GM23338 (cell line): ENCODE measurements around the gene ANKRD40. TPM values are rescaled to one million over a fixed set of nuclear protein-coding genes. Genes with fewer than 3 reads are reported as not detected.

Experiments used
- ATAC-seq: fragments of 200-7000 bp; cut with Tn5 transposase; 3 replicates; pipeline ENCODE4 v1.9.1; 2020
- DNase-seq: peaks from one replicate; pipeline ENCODE4 v3.0.0-alpha.2; 2015; ENCODE audit warnings: low spot score
- H2AFZ ChIP-seq: fragments of 200-600 bp; sonication (generic); 2 replicates; pipeline ENCODE4 v1.8.0; 2016; ENCODE audit warnings: antibody characterized with exemption, mild to moderate bottlenecking, moderate library complexity
- H3F3A ChIP-seq: fragments of 200-600 bp; sonication (generic); replicated peaks from 2 replicates; pipeline ENCODE4 v1.8.0; 2017; ENCODE audit warnings: antibody characterized with exemption, mixed run types, low read depth
- H3K27ac ChIP-seq: fragments of 200-600 bp; sonication (generic); 2 replicates; pipeline ENCODE4 v1.6.1; 2016; ENCODE audit warnings: low read depth
- H3K27me3 ChIP-seq: fragments of 200-600 bp; sonication (generic); 2 replicates; pipeline ENCODE4 v1.8.0; 2016; ENCODE audit warnings: mild to moderate bottlenecking, mixed run types, moderate library complexity; ENCODE audit not compliant: insufficient read depth
- H3K36me3 ChIP-seq: fragments of 200-600 bp; sonication (generic); 2 replicates; pipeline ENCODE4 v1.8.0; 2016; ENCODE audit warnings: mild to moderate bottlenecking; ENCODE audit not compliant: insufficient read depth
- H3K4me1 ChIP-seq: fragments of 200-600 bp; sonication (generic); 2 replicates; pipeline ENCODE4 v1.8.0; 2016; ENCODE audit warnings: mild to moderate bottlenecking, moderate library complexity; ENCODE audit not compliant: insufficient read depth
- H3K4me2 ChIP-seq: fragments of 200-600 bp; sonication (generic); 2 replicates; pipeline ENCODE4 v1.7.1; 2017; ENCODE audit warnings: mixed run types
- H3K4me3 ChIP-seq: fragments of 200-600 bp; sonication (generic); 2 replicates; pipeline ENCODE4 v1.6.1; 2016; ENCODE audit warnings: mixed run types
- H3K79me2 ChIP-seq: fragments of 200-600 bp; sonication (generic); replicated peaks from 2 replicates; pipeline ENCODE4 v1.8.0; 2017; ENCODE audit warnings: mild to moderate bottlenecking; ENCODE audit not compliant: insufficient read depth
- H3K9me2 ChIP-seq: fragments of 200-600 bp; sonication (generic); 2 replicates; pipeline ENCODE4 v1.8.0; 2017; ENCODE audit not compliant: insufficient read depth
- H4K20me1 ChIP-seq: fragments of 200-600 bp; sonication (generic); replicated peaks from 2 replicates; pipeline ENCODE4 v1.8.0; 2017; ENCODE audit warnings: mild to moderate bottlenecking; ENCODE audit not compliant: insufficient read depth
- H3K27ac Mint-ChIP-seq: 2 replicates; pipeline ENCODE4 v1.8.0; 2020; ENCODE audit warnings: inconsistent platforms, mild to moderate bottlenecking, moderate library complexity, mixed read lengths
- H3K27me3 Mint-ChIP-seq: 3 replicates; pipeline ENCODE4 v1.8.0; 2022; ENCODE audit warnings: low read depth, mild to moderate bottlenecking, moderate library complexity, mixed read lengths, inconsistent platforms; ENCODE audit not compliant: insufficient read depth, poor library complexity
- H3K36me3 Mint-ChIP-seq: 3 replicates; pipeline ENCODE4 v1.8.0; 2021; ENCODE audit warnings: low read depth, mild to moderate bottlenecking, inconsistent platforms, moderate library complexity, mixed read lengths
- H3K4me1 Mint-ChIP-seq: 3 replicates; pipeline ENCODE4 v1.8.0; 2020; ENCODE audit warnings: mild to moderate bottlenecking, inconsistent platforms, mixed read lengths
- H3K4me3 Mint-ChIP-seq: 3 replicates; pipeline ENCODE4 v1.8.0; 2021; ENCODE audit warnings: moderate library complexity, mild to moderate bottlenecking, inconsistent platforms, mixed read lengths
- H3K9me3 Mint-ChIP-seq: 3 replicates; pipeline ENCODE4 v1.8.0; 2020; ENCODE audit warnings: moderate library complexity, mild to moderate bottlenecking, inconsistent platforms, mixed read lengths
- CTCF ChIP-seq, 2 experiments: fragments of 200-600 bp in 1 of 2; sonication (generic) in 1 of 2; conservative IDR thresholded peaks; 2 replicates each; pipeline versions ENCODE4 v1.5.1 to v1.6.1; 2016 to 2017; ENCODE audit warnings: antibody characterized with exemption in 2 of 2, low read depth in 2 of 2, mild to moderate bottlenecking in 2 of 2, moderate library complexity in 1 of 2
- ETS1 ChIP-seq: IDR thresholded peaks from 2 replicates; pipeline ENCODE4 v1.6.1; 2016; ENCODE audit warnings: antibody characterized with exemption
- EZH2 ChIP-seq: fragments of 200-600 bp; sonication (generic); IDR thresholded peaks from one replicate; pipeline ENCODE4 v1.8.0; 2017; ENCODE audit warnings: antibody characterized with exemption, mild to moderate bottlenecking, low read depth; ENCODE audit not compliant: unreplicated experiment
- EZH2phosphoT487 ChIP-seq: fragments of 200-600 bp; sonication (generic); IDR thresholded peaks from one replicate; pipeline ENCODE4 v1.8.1; 2018; ENCODE audit warnings: antibody characterized with exemption; ENCODE audit not compliant: unreplicated experiment
- JUNB ChIP-seq: IDR thresholded peaks from one replicate; pipeline ENCODE4 v1.6.1; 2016; ENCODE audit warnings: antibody characterized with exemption; ENCODE audit not compliant: unreplicated experiment
- NANOG ChIP-seq: IDR thresholded peaks from 2 replicates; pipeline ENCODE4 v1.6.1; 2016; ENCODE audit warnings: antibody characterized with exemption, borderline replicate concordance
- POLR2AphosphoS5 ChIP-seq: IDR thresholded peaks from 2 replicates; pipeline ENCODE4 v1.6.1; 2016; ENCODE audit warnings: antibody characterized with exemption, low read depth
- REST ChIP-seq: IDR thresholded peaks from one replicate; pipeline ENCODE4 v1.6.1; 2018; ENCODE audit warnings: antibody characterized with exemption; ENCODE audit not compliant: unreplicated experiment
- ZNF114 ChIP-seq: fragments of 250-450 bp; sonication (Bioruptor Pico); IDR thresholded peaks from 2 replicates; pipeline ENCODE4 v1.5.0; 2020; ENCODE audit warnings: mild to moderate bottlenecking, moderate library complexity
- ZNF331 ChIP-seq: fragments of 250-450 bp; sonication (Bioruptor Pico); IDR thresholded peaks from 2 replicates; pipeline ENCODE4 v1.5.0; 2020; ENCODE audit warnings: low read depth, mild to moderate bottlenecking, moderate library complexity
- polyA plus RNA-seq: library from polyadenylated mRNA; unstranded; fragments of >200 nt; fragmentation: Nextera tagmentation; extraction: Ambion mirVana; gene quantifications from 2 replicates; pipeline ENCODE4 v1.2.1, GENCODE V29; 2016
- total RNA-seq: library from RNA; depleted of rRNA; stranded (reverse); fragments of >200 nt; shearing (Covaris generic); gene quantifications from 2 replicates; pipeline ENCODE4 v1.2.3, GENCODE V29; 2014

The ANKRD40 gene
- total and polyA plus RNA-seq, 2 experiments from 2014 or later: 19.0 to 42.1 TPM

GRCh38 chr17:50690887-50691549 is 16.7 kb downstream of the ANKRD40 start (continued):
- no peak for TF ChIP-seq ETS1
- no peak for TF ChIP-seq ZNF114 (CRISPR knock-in tag)
- TF ChIP-seq ZNF331: no peak
- TF ChIP-seq CTCF (conservative IDR thresholded peaks at IDR 0.05; ENCODE audit: low read depth in 2 of 2): no peak
- no peak for TF ChIP-seq EZH2
- no peak for TF ChIP-seq JUNB

- Histone ChIP-seq H3K27me3 (no peaks in the 10 kb centered on the region), H3K4me3 (no peak overlapping the region), H2AFZ (peak overlapping the region; percentile 52; the same call in 1 of the 2 replicates), H3K4me2 (0 out of 2 replicates have a peak overlapping the region, but pooled peaks have one; percentile 32), H3F3A (peaks cover 15% of the 10 kb centered on the region; the same call in 1 of the 2 replicates), H3K36me3 (peaks cover under 1% of the 10 kb centered on the region; the same call in 1 of the 2 replicates), H3K9me2 (no peaks in the 10 kb centered on the region), H4K20me1 (peaks cover under 1% of the 10 kb centered on the region; the same call in 1 of the 2 replicates), H3K79me2 (no peaks in the 10 kb centered on the region), H3K4me1 (peaks cover 3% of the 10 kb centered on the region), H3K27ac (0 out of 2 replicates have a peak overlapping the region, but pooled peaks have one; percentile 20)
- Mint-ChIP-seq H3K36me3 (peaks cover 23% of the 10 kb centered on the region), H3K9me3 (no peaks in the 10 kb centered on the region), H3K27me3 (peaks cover 2% of the 10 kb centered on the region), H3K4me3 (no peak overlapping the region; the same call in 2 of the 3 replicates), H3K27ac (no peak overlapping the region; the same call in 1 of the 2 replicates), H3K4me1 (peaks cover 32% of the 10 kb centered on the region)
- ATAC-seq (peak; percentile 75), DNase-seq (peak; percentile 49)
- TF ChIP-seq EZH2phosphoT487 (no peak), ETS1 (no peak), JUNB (no peak), CTCF (conservative IDR thresholded peaks at IDR 0.05; ENCODE audit: low read depth in 2 of 2) (no peak), REST (no peak), NANOG (no peak), EZH2 (no peak), POLR2AphosphoS5 (no peak), ZNF331 (no peak)
These were observed 17.5 kb downstream of the ANKRD40 start for GRCh38 chr17:50689956-50690886.
